Tracheal epithelial cell (primary cell): ENCODE measurements around the gene MED14. TPM values are rescaled to one million over a fixed set of nuclear protein-coding genes. Genes with fewer than 3 reads are reported as not detected.

Experiments
- total RNA-seq: library from RNA; depleted of rRNA; stranded (reverse); fragments of >200 nt; gene quantifications from 2 replicates; pipeline ENCODE4 v1.2.1, GENCODE V29; 2014

Gene MED14
- total RNA-seq, result 9.2 and 12.8 TPM in 2 replicates

DNA sequence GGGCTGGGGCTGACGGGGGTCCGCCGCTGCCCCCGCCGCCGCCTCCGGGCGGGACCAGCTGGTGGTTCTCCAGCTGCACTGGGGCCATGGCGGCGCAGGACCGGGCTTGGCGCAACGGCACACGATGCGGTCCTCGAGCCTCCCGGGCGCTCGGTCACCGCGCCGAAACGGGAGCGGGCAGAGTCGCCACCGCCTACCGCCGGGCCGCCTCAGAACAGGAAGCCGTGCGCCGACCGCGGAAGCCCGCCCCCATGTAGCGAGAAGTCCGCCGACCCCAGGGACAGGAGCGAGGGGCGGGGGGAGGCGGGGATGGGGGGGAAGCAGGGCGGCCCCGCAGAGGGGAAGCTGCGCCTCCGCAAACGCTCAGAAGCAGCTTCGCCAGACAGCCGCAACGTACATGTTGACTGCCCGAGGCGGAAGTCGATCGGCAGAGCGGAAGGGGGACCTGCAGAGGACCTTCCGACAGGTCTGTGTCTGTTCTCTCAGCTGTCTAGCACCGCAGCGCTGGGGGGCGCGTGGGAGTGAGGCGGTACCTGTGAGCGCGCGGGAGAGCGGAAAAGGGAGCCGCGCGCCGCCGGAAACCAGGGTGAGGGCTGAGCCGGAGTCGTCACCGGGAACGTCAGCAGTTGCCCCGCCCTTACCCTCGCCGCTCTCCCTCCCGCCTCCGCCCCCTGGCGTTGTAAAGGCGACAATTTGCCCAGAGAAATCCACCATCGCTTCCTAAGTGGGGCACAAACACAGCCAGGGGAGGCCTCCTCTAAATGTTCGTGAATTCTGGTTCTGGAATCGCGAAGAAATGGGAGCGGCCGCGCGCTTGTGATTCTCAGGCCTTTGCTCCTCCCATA, at the start of gene MED14:
TSS of gene MED14 (minus strand) at position 218 of the 845 bp plus-strand sequence. CDS start at position 88, 130 bp downstream.

GRCh38 chrX:40647307-40648197, 87.8 kb downstream of the MED14 start, which contains the start of gene CXorf38:
Gene CXorf38 (minus strand): TSS chrX:40647561. CDS start chrX:40647520, 41 bp downstream.

DNA sequence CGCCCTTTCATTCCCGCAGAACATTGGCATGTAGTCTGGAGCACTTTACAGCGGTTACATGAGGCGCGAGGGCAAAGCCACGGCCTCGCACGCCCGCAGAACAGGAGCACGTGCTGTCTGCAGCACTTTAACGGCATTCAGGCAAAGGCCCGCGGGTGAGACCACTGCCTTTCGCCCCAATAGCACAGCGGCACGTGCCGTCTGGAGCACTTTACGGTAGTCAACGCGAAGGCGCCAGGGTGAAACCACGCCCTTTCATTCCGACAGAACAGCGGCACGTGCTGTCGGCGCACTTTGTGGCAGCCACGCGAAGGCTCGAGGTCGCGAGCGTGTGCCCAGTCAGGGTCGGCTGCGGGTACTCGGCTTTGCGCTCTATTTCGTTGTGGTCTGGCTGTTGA, 112.2 kb downstream of the MED14 start, which contains the start of gene MPC1L:
TSS of gene MPC1L (plus strand) at position 290 of the 398 bp plus-strand sequence. CDS start 138 bp downstream, outside the sequence.

Other genes with a start within 250 kb of the MED14 start
- gene ATP6AP2, start 154.6 kb downstream of the MED14 start, total RNA-seq, result 82.4 and 112 TPM in 2 replicates
- not detected in 2 replicates for gene MPC1L, start 112.1 kb downstream of the MED14 start, total RNA-seq
- 13.9 and 17.1 TPM in 2 replicates for gene CXorf38, start 88.0 kb downstream of the MED14 start, total RNA-seq